BJ (cell line): ENCODE results near the gene NADK2. TPM values are rescaled to one million over a fixed set of nuclear protein-coding genes. Genes with fewer than 3 reads are reported as not detected.

Experiments
- CTCF ChIA-PET: fragments of 350-600 bp; formaldehyde crosslinking; extraction: SDS; loops from one replicate; lab custom pipeline; 2021; ENCODE audit warnings: antibody characterized with exemption, inconsistent platforms; lab: Yijun Ruan, JAX
- POLR2A ChIA-PET: fragments of 300-600 bp; sonication (Branson Sonifier 250); formaldehyde crosslinking; extraction: SDS; loops from one replicate; lab custom pipeline; 2021; ENCODE audit warnings: antibody characterized with exemption; lab: Charles Lee
- DNase-seq: peaks from one replicate; pipeline ENCODE4 v3.0.0-alpha.2; 2011; ENCODE audit warnings: low read depth
- H3K27me3 ChIP-seq: 2 replicates; pipeline ENCODE4 v1.6.0; 2011; ENCODE audit warnings: low read length; ENCODE audit not compliant: control insufficient read depth, insufficient read depth
- H3K36me3 ChIP-seq: 2 replicates; pipeline ENCODE4 v1.5.1; 2011; ENCODE audit warnings: low read length; ENCODE audit not compliant: control insufficient read depth, insufficient read depth
- H3K4me3 ChIP-seq: 2 replicates; pipeline ENCODE4 v1.5.1; 2011; ENCODE audit warnings: low read depth, mild to moderate bottlenecking, control low read depth, low read length
- polyA plus RNA-seq: library from polyadenylated mRNA; depleted of rRNA; stranded (reverse); fragments of >200 nt; gene quantifications from 2 replicates; pipeline ENCODE4 v1.2.3, GENCODE V29; 2011
- TF ChIP-seq, protein P1 (sequence below): IDR thresholded peaks from 2 replicates; pipeline ENCODE4 v1.5.1; 2011; ENCODE audit warnings: low read depth, mild to moderate bottlenecking, control low read depth, inconsistent platforms, low read length, moderate library complexity; ENCODE audit not compliant: insufficient read depth

The NADK2 gene
- polyA plus RNA-seq, 1 experiment = 7.2 TPM

DNA sequence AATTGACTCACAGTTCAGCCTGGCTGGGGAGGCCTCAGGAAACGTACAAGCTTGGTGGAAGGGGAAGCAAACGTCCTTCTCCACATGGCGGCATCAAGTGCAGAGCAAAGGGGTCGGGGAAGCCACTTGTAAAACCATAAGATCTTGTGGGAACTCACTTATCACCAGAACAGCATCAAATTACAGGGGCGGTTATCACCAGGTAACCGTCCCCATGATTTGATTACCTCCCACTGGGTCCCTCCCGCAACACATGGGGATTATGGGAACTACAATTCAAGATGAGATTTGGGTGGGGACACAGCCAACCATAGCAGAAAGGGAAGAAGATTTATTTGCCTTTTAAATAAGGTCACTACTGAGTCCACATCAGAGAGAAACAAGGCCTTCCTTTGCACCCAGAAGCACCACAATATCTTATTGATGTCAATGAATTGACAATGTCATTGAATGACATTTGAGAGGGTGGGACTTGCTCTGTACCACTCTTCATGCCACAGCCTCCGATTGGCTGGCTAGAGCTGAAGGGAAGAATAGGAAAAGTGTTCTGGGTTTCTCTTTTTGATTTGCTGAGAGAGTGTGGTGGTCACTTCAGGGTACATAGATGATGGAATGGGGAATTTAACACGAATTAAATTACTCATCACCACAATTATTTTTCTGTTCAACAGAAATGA is 78.8 kb downstream of the NADK2 start:
- CTCF ChIA-PET = no interaction called here
- H3K36me3 ChIP-seq = peaks cover 18% of the 10 kb centered on the region
- POLR2A ChIA-PET = no interaction called here
- no peak overlapping the region for H3K4me3 ChIP-seq
- DNase-seq = no peak
- H3K27me3 ChIP-seq = no peaks in the 10 kb centered on the region
- TF ChIP-seq, protein P1, sequence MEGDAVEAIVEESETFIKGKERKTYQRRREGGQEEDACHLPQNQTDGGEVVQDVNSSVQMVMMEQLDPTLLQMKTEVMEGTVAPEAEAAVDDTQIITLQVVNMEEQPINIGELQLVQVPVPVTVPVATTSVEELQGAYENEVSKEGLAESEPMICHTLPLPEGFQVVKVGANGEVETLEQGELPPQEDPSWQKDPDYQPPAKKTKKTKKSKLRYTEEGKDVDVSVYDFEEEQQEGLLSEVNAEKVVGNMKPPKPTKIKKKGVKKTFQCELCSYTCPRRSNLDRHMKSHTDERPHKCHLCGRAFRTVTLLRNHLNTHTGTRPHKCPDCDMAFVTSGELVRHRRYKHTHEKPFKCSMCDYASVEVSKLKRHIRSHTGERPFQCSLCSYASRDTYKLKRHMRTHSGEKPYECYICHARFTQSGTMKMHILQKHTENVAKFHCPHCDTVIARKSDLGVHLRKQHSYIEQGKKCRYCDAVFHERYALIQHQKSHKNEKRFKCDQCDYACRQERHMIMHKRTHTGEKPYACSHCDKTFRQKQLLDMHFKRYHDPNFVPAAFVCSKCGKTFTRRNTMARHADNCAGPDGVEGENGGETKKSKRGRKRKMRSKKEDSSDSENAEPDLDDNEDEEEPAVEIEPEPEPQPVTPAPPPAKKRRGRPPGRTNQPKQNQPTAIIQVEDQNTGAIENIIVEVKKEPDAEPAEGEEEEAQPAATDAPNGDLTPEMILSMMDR = no peak

DNA sequence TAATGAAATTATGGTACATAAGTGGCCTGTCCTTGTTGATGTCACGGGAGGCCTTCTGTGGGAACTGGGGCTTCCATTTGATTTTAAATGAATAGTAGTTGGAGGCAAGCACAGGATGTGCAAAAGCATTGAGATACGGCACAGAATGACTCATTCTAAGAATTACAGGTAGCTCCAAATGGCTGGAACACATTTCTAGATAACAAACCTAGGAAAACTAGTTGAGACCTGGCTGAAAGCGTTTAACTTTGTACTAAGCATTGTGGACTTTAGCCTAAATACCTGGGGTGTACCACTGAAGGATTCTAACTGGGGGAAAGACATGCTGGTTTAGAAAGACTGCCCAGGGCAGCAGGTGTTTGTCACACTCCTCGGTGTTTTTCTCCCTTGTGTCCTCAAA is 80.4 kb downstream of the NADK2 start:
- ChIA-PET CTCF (no interaction called here), POLR2A (no interaction called here)
- no peak for DNase-seq
- Histone ChIP-seq H3K4me3 (no peak overlapping the region), H3K36me3 (peaks cover 13% of the 10 kb centered on the region), H3K27me3 (no peaks in the 10 kb centered on the region)
- TF ChIP-seq, protein P1 = no peak

- TF ChIP-seq, protein P1 = no peak
- ChIA-PET POLR2A (no interaction called here), CTCF (no interaction called here)
- Histone ChIP-seq H3K4me3 (no peak overlapping the region), H3K27me3 (no peaks in the 10 kb centered on the region), H3K36me3 (peaks cover 12% of the 10 kb centered on the region)
- no peak for DNase-seq
Measured at GRCh38 chr5:36160617-36161016, 81.1 kb downstream of the NADK2 start.

GRCh38 chr5:36158144-36158543 is 83.6 kb downstream of the NADK2 start:
- Histone ChIP-seq H3K4me3 (no peak overlapping the region), H3K36me3 (peaks cover 9% of the 10 kb centered on the region), H3K27me3 (no peaks in the 10 kb centered on the region)
- DNase-seq = no peak
- POLR2A ChIA-PET = no interaction called here
- TF ChIP-seq, protein P1 = no peak
- CTCF ChIA-PET = interaction anchor here (0.7 to 2.6 kb wide), 4 partner anchors 16 to 347 kb away, joined by 3 to 12 read pairs (median 4); no protein-coding TSS in a partner anchor

GRCh38 chr5:36156619-36157018 is 85.1 kb downstream of the NADK2 start:
- DNase-seq = peak; percentile 92
- TF ChIP-seq, protein P1 = no peak
- H3K27me3 ChIP-seq = no peaks in the 10 kb centered on the region
- peaks cover 5% of the 10 kb centered on the region for H3K36me3 ChIP-seq
- ChIA-PET POLR2A (interaction anchor here (0.6 kb wide), 1 partner anchor 102 kb away, joined by 4 read pairs; no protein-coding TSS in a partner anchor), CTCF (interaction anchor here (1.3 kb wide), 1 partner anchor 77 kb away, joined by 5 read pairs; no protein-coding TSS in a partner anchor)
- no peak overlapping the region for H3K4me3 ChIP-seq
